NT2/D1 (cell line): ENCODE results near the gene GJB6.

Experiments used
- DNase-seq: peaks from one replicate; pipeline ENCODE4 v3.0.0-alpha.2; 2011; ENCODE audit warnings: low read depth, low spot score
- H3K27me3 ChIP-seq: 2 replicates; pipeline ENCODE4 v1.6.0; 2011; ENCODE audit warnings: mild to moderate bottlenecking; ENCODE audit not compliant: insufficient read length, insufficient read depth
- H3K36me3 ChIP-seq: 2 replicates; pipeline ENCODE4 v1.6.1; 2011; ENCODE audit warnings: mild to moderate bottlenecking, low read length, mixed read lengths; ENCODE audit not compliant: insufficient read depth, insufficient read length
- H3K4me1 ChIP-seq: 2 replicates; pipeline ENCODE4 v1.5.1; 2011; ENCODE audit not compliant: insufficient read depth, insufficient read length
- H3K4me3 ChIP-seq: 2 replicates; pipeline ENCODE4 v1.5.1; 2011; ENCODE audit warnings: low read depth; ENCODE audit not compliant: insufficient read length
- H3K9ac ChIP-seq: 2 replicates; pipeline ENCODE4 v1.6.0; 2011; ENCODE audit warnings: low read depth; ENCODE audit not compliant: insufficient read length
- H3K9me3 ChIP-seq: 2 replicates; pipeline ENCODE4 v1.5.1; 2011; ENCODE audit warnings: mild to moderate bottlenecking, low read length; ENCODE audit not compliant: insufficient read depth
- SUZ12 ChIP-seq: IDR thresholded peaks from 2 replicates; pipeline ENCODE4 v1.6.1; 2011; ENCODE audit not compliant: insufficient read length, insufficient read depth; ENCODE audit errors: extremely low read depth
- YY1 ChIP-seq: IDR thresholded peaks from 2 replicates; pipeline ENCODE4 v1.6.1; 2011; ENCODE audit not compliant: insufficient read length, insufficient read depth
- ZNF274 ChIP-seq: IDR thresholded peaks from 2 replicates; pipeline ENCODE4 v1.6.1; 2011; ENCODE audit warnings: mild to moderate bottlenecking, low read depth, low read length

GJB6 gene

DNA sequence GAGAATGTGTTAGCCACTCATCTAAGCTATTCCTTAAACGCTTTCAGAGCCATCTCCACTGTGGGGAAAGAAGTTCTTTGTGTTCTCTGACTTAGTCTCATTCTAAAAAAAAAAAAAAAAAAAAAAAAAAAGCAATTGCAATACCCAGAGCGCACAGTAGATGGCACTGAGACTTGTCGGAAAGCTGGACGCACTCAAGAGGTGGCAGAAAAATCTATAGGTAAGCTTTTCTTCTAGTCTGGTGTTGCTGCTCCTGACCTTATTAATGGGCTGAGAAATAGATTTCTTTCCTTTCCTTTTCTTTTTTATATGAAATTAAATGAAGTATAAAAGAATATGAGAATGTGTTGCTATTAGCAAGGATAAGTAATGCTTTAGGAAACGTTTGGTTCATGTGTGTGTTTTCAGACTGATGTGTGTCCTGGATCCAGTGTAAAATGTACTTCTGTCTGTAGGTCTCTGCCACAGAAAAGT lies 34.7 kb downstream of the GJB6 start:
- no peaks in the 10 kb centered on the region for H3K9me3 ChIP-seq
- no peaks in the 10 kb centered on the region for H3K4me1 ChIP-seq
- TF ChIP-seq YY1 (no peak), ZNF274 (no peak), SUZ12 (no peak)
- H3K27me3 ChIP-seq, result peaks cover 35% of the 10 kb centered on the region
- no peaks in the 10 kb centered on the region for H3K36me3 ChIP-seq
- DNase-seq, result no peak
- no peak overlapping the region for H3K4me3 ChIP-seq
- peak overlapping the region; percentile 50 for H3K9ac ChIP-seq

DNA sequence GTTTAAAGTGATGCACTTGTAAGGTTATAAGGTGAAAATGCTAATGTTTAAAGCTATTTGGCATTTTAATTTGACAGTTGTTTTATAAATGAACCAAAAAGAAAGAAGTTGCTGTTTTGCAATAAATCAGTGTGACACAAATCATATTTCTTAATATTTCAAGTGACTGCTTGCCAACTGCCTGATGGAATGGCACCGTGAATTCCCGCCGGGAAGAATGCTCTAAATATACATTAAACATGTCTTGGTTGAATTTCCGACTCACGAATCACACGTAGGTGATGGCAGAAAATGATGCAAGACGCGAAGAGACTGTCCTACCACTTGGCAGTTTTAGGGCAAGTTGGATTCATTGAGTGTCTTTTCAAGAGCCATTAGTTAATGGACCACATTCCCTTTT lies 36.3 kb downstream of the GJB6 start:
- peaks cover 51% of the 10 kb centered on the region for H3K27me3 ChIP-seq
- no peak for DNase-seq
- no peak overlapping the region for H3K4me3 ChIP-seq
- H3K36me3 ChIP-seq, result no peaks in the 10 kb centered on the region
- H3K9ac ChIP-seq, result no peak overlapping the region
- no peaks in the 10 kb centered on the region for H3K9me3 ChIP-seq
- TF ChIP-seq ZNF274 (no peak), YY1 (no peak)
- H3K4me1 ChIP-seq, result no peaks in the 10 kb centered on the region

DNA sequence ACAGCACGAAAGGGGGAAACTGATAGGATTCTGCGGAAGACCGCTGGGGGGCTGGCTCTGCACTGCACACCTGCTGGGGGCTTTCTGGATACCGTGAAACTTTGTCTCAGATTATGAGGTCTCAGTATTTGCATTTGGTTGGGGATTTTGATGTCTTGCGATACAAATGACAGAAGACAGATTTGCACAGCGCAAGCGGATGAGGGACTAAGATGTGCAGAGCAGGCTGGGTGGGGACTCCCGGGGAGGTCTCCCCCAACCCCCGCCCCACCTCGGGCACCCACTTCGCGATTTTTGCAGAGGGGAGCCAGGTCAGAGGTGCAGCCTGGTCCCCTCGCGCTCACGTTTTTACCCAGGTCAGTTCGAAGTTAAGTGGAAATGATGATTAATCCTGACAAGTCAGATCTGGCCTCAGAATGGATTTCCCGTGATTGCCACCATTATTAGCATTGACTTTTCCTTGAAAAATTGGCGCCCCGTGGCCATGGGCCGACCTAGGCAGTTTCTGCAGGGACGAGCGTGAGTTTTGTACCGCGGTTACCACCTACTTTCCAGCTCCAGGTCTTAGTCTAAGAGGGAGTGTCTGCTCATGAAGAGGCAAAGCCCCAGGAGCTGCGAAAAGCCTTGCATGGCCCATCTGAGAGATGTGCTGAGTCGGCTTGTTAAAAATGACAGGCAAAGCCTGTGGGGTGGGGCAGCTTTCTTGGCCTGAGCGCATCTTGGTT lies 38.0 kb downstream of the GJB6 start:
- DNase-seq, result no peak
- Histone ChIP-seq H3K9ac (no peak overlapping the region), H3K36me3 (no peaks in the 10 kb centered on the region), H3K27me3 (peaks cover 68% of the 10 kb centered on the region), H3K4me1 (no peaks in the 10 kb centered on the region), H3K9me3 (no peaks in the 10 kb centered on the region), H3K4me3 (no peak overlapping the region)
- no peak for TF ChIP-seq SUZ12
- no peak for TF ChIP-seq ZNF274
- no peak for TF ChIP-seq YY1

DNA sequence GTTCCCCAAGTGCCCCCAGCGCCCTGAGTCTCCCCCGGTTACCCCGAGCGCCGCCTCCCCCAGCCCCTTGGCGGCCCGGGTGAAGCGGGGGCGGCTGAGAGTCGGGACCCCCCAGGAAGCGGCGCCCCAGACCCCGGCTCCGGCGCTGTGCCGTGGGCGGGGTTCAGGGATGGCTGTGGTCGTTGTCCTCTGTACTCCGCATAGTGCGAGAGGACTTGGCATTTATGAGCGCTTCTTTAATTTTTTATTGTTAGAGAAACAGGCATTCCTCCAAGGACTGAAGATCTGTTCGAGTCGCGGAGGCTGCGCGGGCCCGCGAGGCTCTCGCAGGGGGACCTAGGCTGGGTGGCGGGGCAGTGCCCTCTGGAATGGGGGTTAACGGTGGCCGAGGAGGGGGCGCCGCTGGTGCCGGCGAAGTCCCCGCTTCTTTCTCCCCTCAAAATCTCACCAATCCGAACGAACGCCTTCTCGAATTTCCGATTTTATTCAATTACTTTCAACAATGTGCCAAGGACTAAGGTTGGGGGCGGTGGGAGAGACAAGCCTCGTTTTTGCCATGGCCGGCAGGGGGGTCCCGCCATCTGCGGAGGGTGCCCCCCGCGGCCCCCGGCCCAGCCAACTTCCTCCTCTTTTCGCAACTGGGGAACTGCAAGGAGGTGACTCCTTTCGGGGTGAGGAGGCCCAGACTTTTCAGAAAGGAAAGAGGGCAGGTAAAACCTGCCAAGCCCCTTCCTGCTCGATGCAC lies 38.8 kb downstream of the GJB6 start:
- Histone ChIP-seq H3K9me3 (no peaks in the 10 kb centered on the region), H3K36me3 (no peaks in the 10 kb centered on the region), H3K4me1 (no peaks in the 10 kb centered on the region), H3K27me3 (peaks cover 72% of the 10 kb centered on the region), H3K4me3 (peak overlapping the region; percentile 26), H3K9ac (peak overlapping the region; percentile 61)
- DNase-seq, result no peak
- TF ChIP-seq SUZ12 (no peak), YY1 (no peak), ZNF274 (no peak)

DNA sequence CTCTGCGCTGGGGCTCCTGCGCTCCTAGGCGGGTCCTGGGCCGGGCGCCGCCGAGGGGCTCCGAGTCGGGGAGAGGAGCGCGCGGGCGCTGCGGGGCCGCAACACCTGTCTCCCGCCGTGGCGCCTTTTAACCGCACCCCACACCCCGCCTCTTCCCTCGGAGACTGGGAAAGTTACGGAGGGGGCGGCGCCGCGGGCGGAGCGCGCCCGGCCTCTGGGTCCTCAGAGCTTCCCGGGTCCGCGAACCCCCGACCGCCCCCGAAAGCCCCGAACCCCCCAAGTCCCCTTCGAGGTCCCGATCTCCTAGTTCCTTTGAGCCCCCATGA lies 39.3 kb downstream of the GJB6 start, which contains the start of gene GJB2:
GJB2 (minus strand) TSS at position 103 of the 326 bp plus-strand sequence. CDS start 3,357 bp downstream, outside the sequence.
- TF ChIP-seq SUZ12, result no peak
- no peak for TF ChIP-seq ZNF274
- no peak for TF ChIP-seq YY1

DNA sequence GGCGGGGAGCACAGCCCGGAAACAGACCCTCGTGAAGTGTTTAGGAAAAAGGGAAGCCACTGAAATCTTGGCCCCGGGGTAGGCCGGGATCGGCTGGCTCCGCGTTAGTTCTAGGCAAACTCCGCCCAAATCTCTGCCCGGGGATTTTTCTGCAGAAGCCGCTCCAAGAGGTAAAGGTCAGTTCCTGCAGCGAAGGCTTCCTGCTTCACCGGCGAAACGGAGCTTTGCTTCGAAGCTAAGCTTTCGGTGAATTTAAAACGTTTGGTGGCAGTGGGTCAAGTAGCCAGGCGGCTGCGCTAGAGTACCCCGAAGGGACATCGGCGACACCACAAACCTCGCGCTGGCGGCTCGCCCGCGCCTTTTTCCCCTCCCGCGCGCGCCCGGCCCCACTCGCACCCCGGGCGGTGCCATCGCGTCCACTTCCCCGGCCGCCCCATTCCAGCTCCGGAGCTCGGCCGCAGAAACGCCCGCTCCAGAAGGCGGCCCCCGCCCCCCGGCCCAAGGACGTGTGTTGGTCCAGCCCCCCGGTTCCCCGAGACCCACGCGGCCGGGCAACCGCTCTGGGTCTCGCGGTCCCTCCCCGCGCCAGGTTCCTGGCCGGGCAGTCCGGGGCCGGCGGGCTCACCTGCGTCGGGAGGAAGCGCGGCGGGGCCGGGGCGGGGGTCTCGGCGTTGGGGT lies 39.8 kb downstream of the GJB6 start:
- Histone ChIP-seq H3K9ac (peak overlapping the region; percentile 67), H3K27me3 (peaks cover 72% of the 10 kb centered on the region), H3K9me3 (no peaks in the 10 kb centered on the region), H3K4me1 (no peaks in the 10 kb centered on the region), H3K36me3 (no peaks in the 10 kb centered on the region), H3K4me3 (peak overlapping the region; percentile 44)
- TF ChIP-seq SUZ12 (no peak), YY1 (no peak), ZNF274 (no peak)
- no peak for DNase-seq

More for the DNA sequence above, 39.3 kb downstream of the GJB6 start, which contains the start of gene GJB2:
- Histone ChIP-seq H3K27me3 (peaks cover 72% of the 10 kb centered on the region), H3K36me3 (no peaks in the 10 kb centered on the region), H3K9ac (peak within 1 kb of the TSS; percentile 67), H3K4me1 (no peaks in the 10 kb centered on the region), H3K4me3 (peak within 1 kb of the TSS; percentile 44), H3K9me3 (no peaks in the 10 kb centered on the region)
- no peak for DNase-seq
